GM21423 (cell line): ENCODE results near the gene ZNF500.
"Not testable (repeated sequence)": the region's sequence is repeated elsewhere in the genome, so short reads cannot be mapped to it uniquely, and the experiment has no call there.

ENCODE experiments used
- ATAC-seq: cut with Tn5 transposase; IDR thresholded peaks from one replicate; pipeline ENCODE4 v1.9.1; 2021; ENCODE audit warnings: mild to moderate bottlenecking, moderate library complexity; ENCODE audit not compliant: unreplicated experiment

ZNF500 gene

DNA sequence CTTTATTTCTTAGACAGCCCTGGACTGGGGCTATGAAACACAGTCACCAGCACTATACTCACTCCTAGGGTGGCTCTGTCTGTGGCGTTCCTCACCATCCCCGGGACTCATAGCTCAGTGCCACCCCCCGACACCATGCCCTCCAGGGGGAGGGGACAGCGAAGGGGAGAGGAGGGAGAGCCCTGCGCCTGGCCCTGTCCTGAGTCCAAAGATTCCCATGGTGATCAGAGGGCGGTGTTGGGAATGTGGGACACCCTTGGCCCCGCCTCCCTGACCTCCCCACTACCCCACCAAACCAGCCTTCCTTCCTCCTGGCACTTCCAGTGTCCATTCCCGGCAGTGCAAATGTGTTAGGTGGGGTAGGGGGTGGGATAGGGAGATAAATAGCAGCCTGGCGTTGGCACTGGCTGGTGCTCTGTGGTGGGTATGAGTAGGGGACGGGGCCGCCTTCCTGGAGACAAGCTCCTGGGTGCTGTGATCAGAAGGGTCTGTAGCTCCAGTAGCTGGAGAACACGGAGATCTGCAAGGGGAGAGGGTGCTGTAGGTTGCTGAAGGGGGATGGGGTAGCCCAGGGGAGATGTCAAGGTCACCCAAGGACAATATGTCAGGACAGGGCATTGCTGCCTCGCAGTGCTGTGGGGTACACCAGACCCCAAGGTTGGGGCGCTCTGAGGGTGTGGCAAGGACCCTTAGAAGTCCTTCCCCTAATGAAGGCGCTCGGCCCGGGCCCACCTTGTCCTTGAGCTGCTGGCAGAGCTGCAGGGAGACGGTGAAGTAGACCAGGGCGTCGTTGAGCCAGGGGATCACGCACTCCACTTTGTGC is 30.2 kb upstream of the ZNF500 start:
- ATAC-seq: no peak

DNA sequence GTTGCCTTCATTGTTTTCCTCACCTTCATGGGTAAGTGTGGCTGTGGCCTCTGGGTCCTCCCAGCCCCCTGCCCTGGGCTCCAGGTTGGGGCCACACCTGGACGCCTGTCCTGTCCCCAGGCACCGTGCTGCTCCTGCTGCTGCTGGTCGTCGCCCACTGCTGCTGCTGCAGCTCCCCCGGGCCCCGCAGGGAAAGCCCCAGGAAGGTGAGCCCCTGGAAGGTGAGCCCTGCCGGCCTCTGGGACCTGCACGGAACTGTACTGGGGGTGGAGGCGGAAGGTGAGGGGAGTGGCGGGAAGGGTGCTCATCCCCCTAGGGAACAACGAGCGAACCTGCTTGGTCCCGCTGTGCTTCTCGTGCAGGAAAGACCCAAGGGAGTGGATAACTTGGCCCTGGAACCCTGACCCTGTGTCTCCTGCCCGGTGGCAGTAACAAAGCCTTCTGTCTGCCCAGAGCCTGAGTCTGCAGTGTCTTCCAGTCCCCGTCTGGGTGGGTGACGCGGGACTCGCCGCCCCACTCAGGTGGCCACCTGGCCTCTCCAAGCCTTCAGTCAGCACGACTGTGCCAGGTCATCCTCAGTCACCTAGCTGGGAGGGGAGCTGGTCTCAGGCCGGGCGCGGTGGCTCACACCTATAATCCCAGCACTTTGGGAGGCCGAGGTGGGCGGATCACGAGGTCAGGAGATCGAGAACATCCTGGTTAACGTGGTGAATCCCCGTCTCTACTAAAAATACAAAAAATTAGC is 29.0 kb upstream of the ZNF500 start:
- no peak for ATAC-seq

DNA sequence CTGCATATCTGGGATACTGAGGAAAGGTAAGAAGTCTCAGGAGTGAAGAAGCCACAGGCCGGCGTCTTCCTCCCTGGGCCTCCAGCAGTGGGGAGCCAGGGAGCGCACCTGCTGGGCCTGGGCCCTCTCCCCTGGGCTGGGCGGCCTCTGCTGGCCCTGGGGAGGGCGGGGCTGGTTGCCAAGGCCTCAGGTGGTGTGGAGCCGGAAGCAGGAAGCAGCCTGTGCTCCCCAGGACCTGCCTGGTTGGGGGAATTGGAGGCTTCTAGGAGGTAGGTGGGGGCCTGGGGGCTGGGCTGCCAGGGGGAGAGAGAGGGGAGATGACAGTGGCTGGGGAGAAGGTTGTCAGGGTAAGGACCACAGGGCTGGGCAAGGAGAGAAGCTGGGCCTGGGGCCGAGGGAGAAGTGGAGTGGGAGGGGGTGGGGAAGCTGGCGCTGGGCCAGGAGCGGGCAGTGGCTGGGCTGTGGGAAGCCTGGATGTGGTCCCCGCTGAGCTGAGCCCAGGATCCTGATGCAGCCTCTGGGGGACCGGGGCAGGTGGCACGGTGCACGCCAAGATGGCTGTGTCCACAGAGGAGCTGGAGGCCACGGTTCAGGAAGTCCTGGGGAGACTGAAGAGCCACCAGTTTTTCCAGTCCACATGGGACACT is 28.3 kb upstream of the ZNF500 start, which contains the start of gene SMIM22:
Gene SMIM22, plus strand, starts transcription at position 189 of the 647 bp plus-strand sequence. Its CDS starts 366 bp downstream, at position 555.
- ATAC-seq: no peak

DNA sequence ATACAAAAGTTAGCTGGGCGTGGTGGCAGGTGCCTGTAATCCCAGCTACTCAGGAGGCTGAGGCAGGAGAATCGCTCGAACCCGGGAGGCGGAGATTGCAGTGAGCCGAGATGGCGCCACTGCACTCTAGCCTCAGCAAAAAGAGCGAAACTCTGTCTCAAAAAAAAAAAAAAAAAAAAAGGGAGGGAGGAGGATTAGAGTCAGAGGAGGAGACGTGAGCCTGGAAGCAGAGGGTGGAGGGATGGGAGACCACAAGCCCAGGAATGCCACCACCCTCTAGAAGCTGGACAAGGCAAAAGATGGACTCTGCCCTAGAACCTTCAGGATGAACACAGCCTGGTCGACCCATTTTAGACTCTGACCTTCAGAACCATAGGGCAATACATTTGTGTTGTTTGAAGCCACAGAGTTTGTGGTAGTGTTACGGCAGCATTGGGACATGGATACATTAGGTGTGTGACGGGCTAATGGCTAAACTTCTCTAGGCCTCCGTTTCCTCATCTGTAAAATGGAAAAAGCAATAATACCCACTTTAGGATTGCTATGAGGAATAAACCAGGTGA is 26.1 kb upstream of the ZNF500 start:
- no peak for ATAC-seq

DNA sequence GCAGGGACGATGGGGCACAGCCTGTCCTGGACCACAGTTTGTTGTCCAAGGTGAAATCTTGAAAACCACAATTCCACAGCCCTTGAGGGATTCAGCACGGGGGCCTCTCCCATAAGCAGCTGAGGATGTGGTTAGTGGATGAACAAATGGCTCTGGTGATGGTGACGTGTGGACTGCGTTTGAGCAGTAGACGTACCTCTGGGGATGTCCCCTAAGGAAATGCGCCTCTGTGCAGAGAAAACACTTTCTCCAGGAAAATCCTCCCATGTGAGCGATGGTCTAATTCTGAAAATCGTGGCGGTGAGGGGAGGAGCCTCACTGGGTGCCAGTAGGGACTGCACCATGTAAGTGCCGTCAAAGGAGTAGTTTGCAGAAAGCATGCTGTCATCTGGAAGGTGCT is 23.9 kb upstream of the ZNF500 start:
- ATAC-seq: no peak

DNA sequence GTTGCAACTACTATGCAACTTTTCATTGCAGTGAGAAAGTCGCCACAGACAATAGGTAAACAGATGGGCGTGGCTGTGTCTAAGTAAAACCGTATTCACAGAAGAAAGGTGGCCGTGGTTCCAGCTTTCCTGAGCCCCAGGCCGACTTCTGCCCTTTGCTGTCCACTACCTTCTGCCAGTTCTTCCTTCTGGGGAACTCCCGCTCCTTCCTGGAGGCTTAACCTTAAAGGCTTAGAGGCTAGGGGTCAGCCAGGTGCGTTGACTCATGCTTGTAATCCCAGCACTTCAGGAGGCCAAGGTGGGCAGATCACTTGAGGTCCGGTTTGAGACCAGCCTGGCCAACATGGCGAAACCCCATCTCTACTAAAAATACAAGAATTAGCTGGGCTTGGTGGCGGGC is 23.3 kb upstream of the ZNF500 start:
- no peak for ATAC-seq

DNA sequence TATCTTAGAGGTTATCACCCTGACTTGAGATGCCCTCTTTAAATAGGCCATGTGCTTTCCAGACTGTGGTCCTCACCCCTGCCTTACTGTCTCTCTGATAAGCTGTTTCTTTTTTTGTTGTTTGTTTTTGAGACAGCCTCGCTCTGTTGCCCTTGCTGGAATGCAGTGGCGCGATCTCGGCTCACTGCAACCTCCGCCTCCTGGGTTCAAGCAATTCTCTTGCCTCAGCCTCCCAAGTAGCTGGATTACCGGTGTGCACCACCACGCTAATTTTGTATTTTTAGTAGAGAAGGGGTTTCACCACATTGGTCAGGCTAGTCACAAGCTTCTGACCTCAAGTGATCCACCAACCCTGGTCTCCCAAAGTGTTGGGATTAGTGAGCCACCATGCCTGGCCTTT is 21.9 kb upstream of the ZNF500 start:
- ATAC-seq: no peak

DNA sequence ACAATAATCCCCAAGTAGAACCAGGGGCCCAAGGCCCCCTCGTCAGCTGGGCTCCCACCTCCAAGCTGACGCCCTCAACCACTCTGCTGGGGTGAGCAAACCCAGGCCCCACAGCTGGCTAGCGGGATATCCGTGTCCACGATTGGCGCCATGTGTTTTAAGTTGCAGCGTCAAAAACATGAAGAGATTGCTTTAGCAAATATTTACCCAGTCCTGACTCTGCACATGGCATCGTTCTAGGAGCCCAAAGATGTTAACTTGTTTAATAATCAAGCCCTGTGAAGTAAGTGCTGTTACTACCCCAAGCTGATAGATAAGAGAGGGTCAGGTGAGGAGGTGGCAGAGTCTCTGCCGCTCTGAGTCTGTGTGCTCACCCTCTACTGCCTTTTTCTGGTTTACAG is 21.5 kb upstream of the ZNF500 start:
- ATAC-seq: no peak

DNA sequence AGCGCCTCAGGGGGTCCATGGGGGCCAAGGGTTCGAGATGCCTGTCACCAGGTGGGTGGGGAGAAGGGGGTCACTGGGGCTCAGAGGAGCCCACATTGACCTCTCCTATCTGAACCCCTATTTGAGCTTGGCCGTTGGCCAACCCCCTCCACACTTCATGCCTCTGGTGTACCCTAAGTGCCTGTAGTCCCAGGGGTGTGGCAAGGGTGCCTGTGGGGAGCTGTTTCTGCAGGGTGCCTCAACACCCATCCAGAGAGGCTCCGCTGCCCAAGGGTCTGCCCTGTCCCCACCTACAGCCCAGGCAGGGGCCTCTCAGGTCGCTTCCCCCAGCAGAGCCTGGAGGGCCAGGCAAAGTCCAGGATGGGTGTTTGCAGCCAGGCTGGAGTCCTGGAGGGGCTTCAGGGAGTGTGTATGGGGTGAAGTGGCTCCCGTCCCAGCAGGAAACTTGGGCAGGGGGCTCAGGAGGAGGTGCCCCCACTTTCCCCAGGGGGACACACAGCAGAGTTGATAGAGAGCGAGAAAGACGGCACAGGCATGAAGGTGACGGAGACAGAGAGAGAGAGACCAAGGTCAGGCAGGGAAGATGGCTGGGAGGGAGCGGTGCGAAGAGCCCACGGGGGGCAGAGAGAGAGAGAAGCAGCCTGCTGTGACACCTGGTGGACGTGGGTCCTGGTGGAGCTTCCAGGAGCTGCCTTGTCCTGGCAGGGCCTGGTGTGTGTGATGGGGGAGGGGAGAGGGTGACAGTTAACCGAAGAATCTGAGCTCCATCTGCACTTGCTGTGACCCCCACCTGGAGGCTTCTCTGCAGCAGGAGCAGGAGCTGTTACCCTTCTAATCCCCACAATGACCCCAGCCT is 20.9 kb upstream of the ZNF500 start, which contains the start of gene SEPTIN12:
Gene SEPTIN12, minus strand, starts transcription at position 719 of the 856 bp plus-strand sequence. Its CDS starts 700 bp downstream, at position 19.
- no peak for ATAC-seq

DNA sequence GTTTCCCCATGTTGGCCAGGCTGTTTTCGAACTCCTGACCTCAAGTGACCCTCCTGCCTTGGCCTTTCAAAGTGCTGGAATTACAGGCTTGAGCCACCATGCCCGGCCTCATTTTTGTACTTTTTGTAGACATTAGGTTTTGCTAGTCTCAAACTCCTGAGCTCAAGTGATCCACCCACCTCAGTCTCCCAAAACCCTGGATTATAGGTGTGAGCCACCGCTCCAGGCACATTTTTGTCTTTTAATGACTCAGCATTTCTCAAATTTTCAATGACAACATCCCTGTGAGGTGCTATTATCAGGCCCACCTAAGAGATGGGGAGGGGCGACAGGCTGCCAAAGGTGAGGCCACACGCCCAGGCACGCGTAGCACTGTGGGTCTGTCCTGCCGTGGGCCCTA is 20.1 kb upstream of the ZNF500 start:
- ATAC-seq: no peak

DNA sequence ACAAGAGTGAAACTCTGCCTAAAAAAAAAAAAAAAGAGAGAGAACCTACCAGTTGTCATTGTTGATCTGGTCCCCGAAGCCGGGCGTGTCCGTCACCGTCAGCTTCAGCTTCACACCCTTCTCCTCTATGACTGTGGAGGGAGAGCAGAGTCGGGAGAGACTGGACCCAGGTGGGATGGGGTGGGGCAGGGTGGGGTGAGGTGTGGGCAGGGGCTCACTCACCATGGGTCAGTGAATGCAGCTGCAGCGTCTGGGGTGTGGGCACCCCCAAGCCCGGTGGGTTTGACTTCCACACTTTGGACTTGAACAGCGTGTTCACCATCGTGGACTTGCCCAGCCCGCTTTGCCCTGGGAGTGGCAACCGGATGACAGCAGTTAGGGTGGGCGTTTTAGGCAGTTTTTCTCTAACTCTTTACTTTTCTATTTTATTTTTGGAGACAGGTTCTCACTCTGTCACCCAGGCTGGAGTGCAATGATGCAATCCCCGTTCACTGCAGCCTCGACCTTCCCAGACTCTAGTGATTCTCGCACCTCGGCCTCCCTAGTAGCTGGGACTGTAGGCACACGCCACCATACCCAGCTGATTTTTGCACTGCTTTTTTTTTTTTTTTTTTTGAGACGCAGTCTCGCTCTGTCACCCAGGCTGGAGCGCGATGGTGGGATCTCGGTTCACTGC is 18.9 kb upstream of the ZNF500 start:
- no peak for ATAC-seq

DNA sequence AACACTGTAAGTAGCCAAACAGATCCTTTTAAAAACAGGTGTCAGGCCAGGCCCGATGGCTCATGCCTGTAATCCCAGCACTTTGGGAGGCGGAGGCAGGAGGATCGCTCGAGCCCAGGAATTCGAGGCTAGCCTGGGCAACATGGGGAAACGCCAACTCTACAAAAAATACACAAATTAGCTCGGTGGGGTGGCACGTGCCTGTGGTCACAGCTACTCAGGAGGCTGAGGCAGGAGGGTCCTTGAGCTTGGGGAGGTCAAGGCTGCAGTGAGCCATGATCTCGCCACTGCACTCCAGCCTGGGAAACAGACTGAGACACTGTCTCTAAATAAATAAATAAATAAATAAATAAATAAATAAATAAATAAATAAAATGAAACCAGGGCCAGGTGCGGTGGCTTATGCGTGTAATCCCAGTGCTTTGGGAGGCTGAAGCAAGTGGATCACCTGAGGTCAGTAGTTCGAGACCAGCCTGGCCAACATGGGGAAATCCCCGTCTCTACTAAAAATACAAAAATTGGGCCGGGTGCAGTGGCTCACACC is 17.6 kb upstream of the ZNF500 start:
- not testable (repeated sequence) for ATAC-seq

DNA sequence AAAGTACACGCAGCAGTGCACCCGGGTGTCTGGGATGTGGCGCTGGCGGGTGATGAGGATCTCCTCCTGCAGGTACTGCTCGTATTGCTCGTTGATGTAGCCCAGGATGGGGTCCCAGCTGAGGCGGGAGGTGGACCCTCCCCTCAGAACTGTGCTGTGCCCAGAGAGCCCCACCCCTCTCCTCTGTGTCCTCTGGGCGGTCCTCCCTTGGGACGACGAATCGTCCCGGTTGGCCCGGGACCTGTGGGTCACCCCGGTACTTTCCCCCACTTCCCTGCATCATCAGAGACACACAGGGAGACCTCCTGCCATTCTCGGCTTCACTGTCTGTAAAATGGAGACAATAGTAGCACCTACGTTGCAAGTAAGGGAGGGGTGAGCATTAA is 17.0 kb upstream of the ZNF500 start:
- ATAC-seq: no peak

DNA sequence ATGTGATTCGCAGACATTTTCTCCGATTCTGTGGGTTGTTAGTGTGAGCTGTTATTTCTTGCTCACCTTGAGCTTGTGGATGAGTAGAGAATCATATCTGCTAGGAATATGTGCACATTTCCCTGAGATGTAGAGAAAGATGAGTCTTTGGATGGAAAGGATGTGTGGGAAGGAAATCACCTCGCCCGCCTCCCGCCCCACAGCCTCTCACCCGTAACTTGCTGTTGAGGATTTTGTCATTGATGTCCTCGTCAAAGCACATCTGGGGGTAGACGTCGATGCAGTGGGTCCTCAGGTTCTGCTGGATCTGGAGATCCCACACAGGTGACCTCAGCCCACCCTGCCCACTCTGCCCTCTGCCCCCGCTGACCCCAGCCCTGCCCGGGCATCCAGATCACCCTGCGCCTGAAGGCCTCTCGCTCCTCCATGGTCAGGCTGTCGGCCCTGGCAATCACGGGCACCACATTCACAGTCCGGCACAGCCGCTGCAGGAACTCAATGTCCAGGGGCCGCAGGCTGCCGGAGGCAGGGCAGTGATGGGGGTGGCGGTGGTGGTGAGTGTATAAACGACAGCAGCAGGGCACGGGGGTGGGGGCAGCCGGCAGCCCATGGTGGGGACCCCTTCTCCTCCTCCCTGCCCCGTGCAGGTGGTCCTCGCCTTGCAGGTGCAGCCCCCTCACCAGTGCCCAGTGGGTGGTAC is 16.4 kb upstream of the ZNF500 start:
- ATAC-seq: no peak

DNA sequence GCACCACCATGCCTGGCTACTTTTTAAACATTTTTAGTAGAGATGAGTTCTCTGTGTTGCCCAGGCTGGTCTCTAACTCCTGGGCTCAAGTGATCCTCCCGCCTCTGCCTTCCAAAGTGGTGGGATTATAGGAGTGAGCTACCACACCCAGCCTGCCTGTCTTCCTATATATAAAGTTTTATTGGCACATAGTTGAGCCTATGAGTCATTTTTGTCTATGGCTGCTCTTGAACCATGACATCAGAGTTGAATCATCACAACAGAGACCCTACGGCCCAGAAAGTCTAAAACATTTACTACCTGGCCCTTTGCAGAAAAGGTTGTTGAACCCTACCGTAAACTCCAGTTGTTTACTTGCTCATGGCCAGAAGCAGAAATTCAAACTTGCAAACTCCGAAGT is 13.3 kb upstream of the ZNF500 start:
- ATAC-seq: no peak

DNA sequence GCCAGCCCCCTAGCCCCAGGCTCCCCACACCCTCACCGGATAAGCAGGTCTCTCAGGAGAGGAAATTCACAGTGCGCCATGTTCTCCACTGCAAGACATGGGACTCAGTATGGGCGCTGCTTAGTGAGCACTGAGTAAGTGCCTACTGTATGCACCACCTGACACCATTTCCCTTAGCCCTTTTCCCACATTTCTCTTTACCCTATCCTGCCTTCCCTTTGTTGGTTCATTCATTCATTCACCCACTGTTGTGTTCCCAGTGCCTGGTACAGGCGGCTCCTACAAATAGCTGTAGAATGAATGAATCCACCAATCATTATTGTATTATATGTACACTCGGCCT is 11.1 kb upstream of the ZNF500 start:
- ATAC-seq: no peak

DNA sequence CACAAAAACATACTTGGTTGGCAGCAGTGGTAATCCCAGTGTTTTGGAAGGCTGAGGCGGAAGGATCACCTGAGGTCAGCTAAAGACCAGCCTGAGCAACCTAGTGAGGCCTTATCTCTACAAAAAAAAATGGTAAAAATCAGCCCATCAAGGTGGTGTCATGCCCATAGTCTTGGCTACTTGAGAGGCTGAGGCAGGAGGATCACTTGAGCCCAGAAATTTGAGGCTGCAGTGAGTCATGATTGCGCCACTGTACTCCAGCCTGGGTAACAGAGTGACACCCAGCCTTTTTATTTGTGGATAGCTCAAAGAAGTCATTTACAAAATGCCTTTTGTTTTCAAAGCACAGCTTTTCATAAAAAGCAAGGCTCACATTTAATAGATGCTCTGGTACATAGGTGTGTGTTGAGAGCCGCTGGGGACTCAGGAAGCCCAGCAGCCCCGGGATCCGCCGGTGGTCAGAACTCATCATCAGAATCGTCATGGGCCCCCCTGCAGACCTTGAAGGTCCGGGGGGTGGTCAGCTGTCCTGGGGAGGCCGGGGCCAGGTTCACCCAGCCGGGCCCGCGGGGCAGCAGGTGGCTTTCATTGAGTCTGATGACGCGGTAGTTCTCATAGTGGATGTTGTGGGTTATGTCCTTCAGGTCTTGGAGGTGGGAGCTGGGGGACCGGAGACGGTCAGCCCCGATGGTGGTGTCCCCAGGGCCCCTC is 10.5 kb upstream of the ZNF500 start:
- ATAC-seq: no peak

DNA sequence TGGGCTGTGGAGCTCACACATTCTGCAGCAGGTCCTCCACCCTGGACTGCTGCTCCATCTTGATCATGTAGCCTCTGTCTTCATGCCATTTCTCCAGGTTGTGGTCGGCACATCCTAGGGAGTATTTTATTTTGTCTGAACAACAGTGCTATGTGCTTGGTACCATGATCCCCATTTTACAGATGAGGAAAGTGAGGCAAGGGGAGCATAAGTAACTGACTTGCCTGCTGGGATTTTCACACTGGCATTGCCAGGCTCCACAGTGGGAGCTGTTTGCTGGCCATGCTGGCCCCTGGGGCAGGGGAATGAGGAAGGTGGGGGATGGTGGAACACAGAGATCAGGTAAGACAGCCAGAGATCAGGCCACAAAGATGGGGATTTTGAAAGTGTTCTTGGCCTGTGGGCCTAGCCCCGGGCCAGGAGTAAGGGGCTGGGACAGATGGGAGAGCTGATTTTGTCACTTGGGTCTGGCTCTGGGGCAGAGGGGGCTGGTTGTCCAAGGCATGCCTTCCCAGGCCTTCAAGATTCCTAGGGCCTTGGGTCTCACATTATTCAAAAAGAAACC is 9.3 kb upstream of the ZNF500 start:
- ATAC-seq: no peak
